UCSD-AML1 (cell line): ENCODE data around the gene CACNA1C.

Experiments used
- DNase-seq: peaks from one replicate; lab custom pipeline; 2025; ENCODE audit not compliant: unreplicated experiment; lab: John Stamatoyannopoulos, UW

Gene CACNA1C

GRCh38 chr12:2311020-2311778 lies 258.4 kb downstream of the CACNA1C start:
- DNase-seq: no peak

GRCh38 chr12:2312175-2312574 lies 259.4 kb downstream of the CACNA1C start:
- DNase-seq: no peak

- no peak for DNase-seq
Measured at GRCh38 chr12:2312770-2313169, 260.0 kb downstream of the CACNA1C start.

- DNase-seq: no peak
Measured at GRCh38 chr12:2314492-2314891, 261.7 kb downstream of the CACNA1C start.

- no peak for DNase-seq
Measured at GRCh38 chr12:2317772-2318171, 265.0 kb downstream of the CACNA1C start.

- no peak for DNase-seq
Measured at GRCh38 chr12:2318286-2318685, 265.5 kb downstream of the CACNA1C start.

- DNase-seq: no peak
Measured at GRCh38 chr12:2319136-2319535, 266.3 kb downstream of the CACNA1C start.

- DNase-seq: no peak
Measured at GRCh38 chr12:2319737-2320506, 267.1 kb downstream of the CACNA1C start.

- DNase-seq: no peak
Measured at GRCh38 chr12:2320841-2321240, 268.1 kb downstream of the CACNA1C start.

GRCh38 chr12:2322554-2323120 lies 269.9 kb downstream of the CACNA1C start:
- DNase-seq: no peak

- no peak for DNase-seq
Measured at GRCh38 chr12:2323532-2324255, 270.9 kb downstream of the CACNA1C start.

GRCh38 chr12:2324387-2324786 lies 271.6 kb downstream of the CACNA1C start:
- no peak for DNase-seq

- DNase-seq: peak; percentile 41
Measured at GRCh38 chr12:2325519-2325918, 272.7 kb downstream of the CACNA1C start.

- no peak for DNase-seq
Measured at GRCh38 chr12:2326470-2326869, 273.7 kb downstream of the CACNA1C start.

- no peak for DNase-seq
Measured at GRCh38 chr12:2328661-2329060, 275.9 kb downstream of the CACNA1C start.

- no peak for DNase-seq
Measured at GRCh38 chr12:2329661-2330210, 276.9 kb downstream of the CACNA1C start.

- DNase-seq: no peak
Measured at GRCh38 chr12:2332236-2332635, 279.4 kb downstream of the CACNA1C start.

- no peak for DNase-seq
Measured at GRCh38 chr12:2332947-2333346, 280.2 kb downstream of the CACNA1C start.

GRCh38 chr12:2333491-2334195 lies 280.9 kb downstream of the CACNA1C start:
- no peak for DNase-seq

GRCh38 chr12:2334271-2334670 lies 281.5 kb downstream of the CACNA1C start:
- no peak for DNase-seq
